ENCODE results near the gene MCM5. TPM values are rescaled to one million over a fixed set of nuclear protein-coding genes. Genes with fewer than 3 reads are reported as not detected.

The MCM5 gene
- total and polyA plus RNA-seq, 8 donors, result 34.9 to 83.4 (median 63.9) TPM

- H3K36me3 ChIP-seq, result peaks cover 0 to 60% of the 10 kb centered on the region in 2 donors
- H3K4me1 ChIP-seq, result peaks cover 17 to 71% of the 10 kb centered on the region in 2 donors
- H3K27me3 ChIP-seq, result no peaks in the 10 kb centered on the region
- intact Hi-C loops (cut with DNase I), result no loop called here
- H3K27ac ChIP-seq, result peak overlapping the region in 1 of 2 donors; percentile 41
- ATAC-seq (peak; percentile 6), DNase-seq (no peak)
- TF ChIP-seq CTCF (IDR thresholded peaks at IDR 0.05), result no peak
- H3K4me3 ChIP-seq, result peak overlapping the region in 1 of 2 donors; percentile 72
- no peaks in the 10 kb centered on the region for H3K9me3 ChIP-seq
Observed at GRCh38 chr22:35383679-35384071, 16.3 kb upstream of the MCM5 start.

- H3K36me3 ChIP-seq, result peaks cover 0 to 64% of the 10 kb centered on the region in 2 donors
- peaks cover 17 to 67% of the 10 kb centered on the region in 2 donors for H3K4me1 ChIP-seq
- TF ChIP-seq CTCF (IDR thresholded peaks at IDR 0.05), result no peak
- H3K9me3 ChIP-seq, result no peaks in the 10 kb centered on the region
- intact Hi-C loops (cut with DNase I), result no loop called here
- peak overlapping the region in 1 of 2 donors; percentile 72 for H3K4me3 ChIP-seq
- no peaks in the 10 kb centered on the region for H3K27me3 ChIP-seq
- H3K27ac ChIP-seq, result peak overlapping the region in 1 of 2 donors; percentile 28
- DNase-seq (no peak), ATAC-seq (peak; percentile 1)
Observed at GRCh38 chr22:35384527-35384926, 15.4 kb upstream of the MCM5 start.

GRCh38 chr22:35384975-35385588 is 14.9 kb upstream of the MCM5 start:
- no peak for ATAC-seq
- TF ChIP-seq CTCF (IDR thresholded peaks at IDR 0.05), result no peak
- H3K4me3 ChIP-seq, result peak overlapping the region in 1 of 2 donors; percentile 72

GRCh38 chr22:35386670-35387288 is 13.2 kb upstream of the MCM5 start:
- Histone ChIP-seq H3K4me3 (no peak overlapping the region), H3K9me3 (no peaks in the 10 kb centered on the region), H3K4me1 (peaks cover 8 to 50% of the 10 kb centered on the region in 2 donors), H3K36me3 (peaks cover 0 to 83% of the 10 kb centered on the region in 2 donors), H3K27ac (no peak overlapping the region), H3K27me3 (no peaks in the 10 kb centered on the region)
- no peak for DNase-seq
- ATAC-seq, result no peak
- no peak for TF ChIP-seq CTCF (IDR thresholded peaks at IDR 0.05)
- intact Hi-C loops (cut with DNase I), result no loop called here

More at GRCh38 chr22:35384975-35385588, 14.9 kb upstream of the MCM5 start:
- intact Hi-C loops (cut with DNase I), result no loop called here
- H3K27ac ChIP-seq, result peak overlapping the region in 1 of 2 donors; percentile 28
- H3K9me3 ChIP-seq, result no peaks in the 10 kb centered on the region
- DNase-seq, result no peak
- no peaks in the 10 kb centered on the region for H3K27me3 ChIP-seq
- peaks cover 14 to 62% of the 10 kb centered on the region in 2 donors for H3K4me1 ChIP-seq
- H3K36me3 ChIP-seq, result peaks cover 0 to 70% of the 10 kb centered on the region in 2 donors

GRCh38 chr22:35390933-35391332 is 9.0 kb upstream of the MCM5 start:
- Histone ChIP-seq H3K36me3 (peaks cover 0 to 81% of the 10 kb centered on the region in 2 donors), H3K9me3 (no peaks in the 10 kb centered on the region), H3K4me1 (peaks cover 0 to 15% of the 10 kb centered on the region in 2 donors), H3K27ac (no peak overlapping the region), H3K4me3 (no peak overlapping the region), H3K27me3 (no peaks in the 10 kb centered on the region)
- ATAC-seq, result no peak
- TF ChIP-seq CTCF (IDR thresholded peaks at IDR 0.05), result no peak
- intact Hi-C loops (cut with DNase I), result no loop called here
- DNase-seq, result no peak

All from left lung (tissue), 10 donors.